Right atrium auricular region (tissue), 2 donors: ENCODE data around the gene ABO. TPM values are rescaled to one million over a fixed set of nuclear protein-coding genes. Genes with fewer than 3 reads are reported as not detected.
"Not testable (repeated sequence)": the region's sequence is repeated elsewhere in the genome, so short reads cannot be mapped to it uniquely, and the experiment has no call there.

Experiments used
- DNase-seq: peaks from one replicate; pipeline ENCODE4 v3.0.0-alpha.2; 2019; ENCODE audit warnings: low spot score
- H3K27ac ChIP-seq, 2 donors: fragments of 200-600 bp; sonication (generic); 1 replicate in 1 of 2; 2 replicates in 1 of 2; pipeline ENCODE4 v1.5.1; 2016 to 2019
- H3K27me3 ChIP-seq, 2 donors: fragments of 200-600 bp; sonication (generic); one replicate each; pipeline versions ENCODE4 v1.5.1 to v1.6.0; 2017 to 2019
- H3K36me3 ChIP-seq: fragments of 200-600 bp; sonication (generic); one replicate; pipeline ENCODE4 v1.5.1; 2016
- H3K4me1 ChIP-seq, 2 donors: fragments of 200-600 bp; sonication (generic); one replicate each; pipeline versions ENCODE4 v1.5.1 to v1.6.0; 2017 to 2019
- H3K4me3 ChIP-seq, 2 donors: fragments of 200-600 bp; sonication (generic); 1 replicate in 1 of 2; 2 replicates in 1 of 2; pipeline ENCODE4 v1.5.1; 2017 to 2019; ENCODE audit warnings: mild to moderate bottlenecking in 1 of 2, moderate library complexity in 1 of 2
- H3K9me3 ChIP-seq, 2 donors: fragments of 200-600 bp; sonication (generic); one replicate each; pipeline ENCODE4 v1.5.1; 2019
- total RNA-seq, 2 donors: library from RNA; depleted of rRNA; stranded (reverse); fragments of >200 nt; gene quantifications; one replicate each; pipeline ENCODE4 v1.1.0, GENCODE V29; 2016
- TF ChIP-seq, protein P1 (sequence below), 2 donors: fragments of 200-600 bp; sonication (generic); IDR thresholded peaks; one replicate each; pipeline ENCODE4 v1.5.1; 2019; ENCODE audit warnings: antibody characterized with exemption in 2 of 2

The ABO gene
- total RNA-seq, 2 donors from 2014 or later: 1.1 to 2.5 TPM

DNA sequence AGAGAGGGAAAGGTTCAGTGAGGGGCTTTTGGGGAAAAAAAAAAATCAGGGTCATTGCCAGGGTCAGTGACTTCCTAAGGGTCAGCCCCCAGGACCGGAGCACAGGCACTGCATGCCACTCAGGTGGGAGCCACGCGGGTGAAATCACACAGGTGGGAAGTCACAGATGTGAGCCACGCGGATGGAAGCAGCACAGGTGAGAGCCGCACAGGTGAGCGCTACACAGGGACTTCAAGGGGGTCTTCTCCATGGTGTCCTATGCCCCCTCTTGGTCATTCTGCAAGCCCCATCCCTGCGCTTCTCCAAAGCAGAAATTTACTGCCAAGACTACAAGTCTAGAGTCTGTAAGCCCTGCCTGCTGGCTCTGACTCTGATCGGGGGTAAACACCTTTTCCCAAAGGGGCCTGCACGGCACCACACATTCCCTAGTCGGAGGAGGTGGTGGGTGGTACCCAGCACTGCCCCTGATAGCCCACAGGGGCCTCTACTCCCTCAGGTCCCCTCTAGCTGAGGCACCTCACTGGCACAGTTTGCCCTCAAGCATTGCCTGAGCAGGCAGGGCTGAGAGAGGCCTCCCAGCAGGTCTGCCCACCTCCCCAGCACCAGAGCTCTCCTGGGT lies 47.6 kb downstream of the ABO start:
- Histone ChIP-seq H3K4me1 (no peaks in the 10 kb centered on the region), H3K36me3 (no peaks in the 10 kb centered on the region), H3K4me3 (no peak overlapping the region), H3K27me3 (no peaks in the 10 kb centered on the region), H3K9me3 (no peaks in the 10 kb centered on the region), H3K27ac (no peak overlapping the region)
- TF ChIP-seq, protein P1, sequence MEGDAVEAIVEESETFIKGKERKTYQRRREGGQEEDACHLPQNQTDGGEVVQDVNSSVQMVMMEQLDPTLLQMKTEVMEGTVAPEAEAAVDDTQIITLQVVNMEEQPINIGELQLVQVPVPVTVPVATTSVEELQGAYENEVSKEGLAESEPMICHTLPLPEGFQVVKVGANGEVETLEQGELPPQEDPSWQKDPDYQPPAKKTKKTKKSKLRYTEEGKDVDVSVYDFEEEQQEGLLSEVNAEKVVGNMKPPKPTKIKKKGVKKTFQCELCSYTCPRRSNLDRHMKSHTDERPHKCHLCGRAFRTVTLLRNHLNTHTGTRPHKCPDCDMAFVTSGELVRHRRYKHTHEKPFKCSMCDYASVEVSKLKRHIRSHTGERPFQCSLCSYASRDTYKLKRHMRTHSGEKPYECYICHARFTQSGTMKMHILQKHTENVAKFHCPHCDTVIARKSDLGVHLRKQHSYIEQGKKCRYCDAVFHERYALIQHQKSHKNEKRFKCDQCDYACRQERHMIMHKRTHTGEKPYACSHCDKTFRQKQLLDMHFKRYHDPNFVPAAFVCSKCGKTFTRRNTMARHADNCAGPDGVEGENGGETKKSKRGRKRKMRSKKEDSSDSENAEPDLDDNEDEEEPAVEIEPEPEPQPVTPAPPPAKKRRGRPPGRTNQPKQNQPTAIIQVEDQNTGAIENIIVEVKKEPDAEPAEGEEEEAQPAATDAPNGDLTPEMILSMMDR (IDR thresholded peaks at IDR 0.05): no peak
- DNase-seq: no peak

DNA sequence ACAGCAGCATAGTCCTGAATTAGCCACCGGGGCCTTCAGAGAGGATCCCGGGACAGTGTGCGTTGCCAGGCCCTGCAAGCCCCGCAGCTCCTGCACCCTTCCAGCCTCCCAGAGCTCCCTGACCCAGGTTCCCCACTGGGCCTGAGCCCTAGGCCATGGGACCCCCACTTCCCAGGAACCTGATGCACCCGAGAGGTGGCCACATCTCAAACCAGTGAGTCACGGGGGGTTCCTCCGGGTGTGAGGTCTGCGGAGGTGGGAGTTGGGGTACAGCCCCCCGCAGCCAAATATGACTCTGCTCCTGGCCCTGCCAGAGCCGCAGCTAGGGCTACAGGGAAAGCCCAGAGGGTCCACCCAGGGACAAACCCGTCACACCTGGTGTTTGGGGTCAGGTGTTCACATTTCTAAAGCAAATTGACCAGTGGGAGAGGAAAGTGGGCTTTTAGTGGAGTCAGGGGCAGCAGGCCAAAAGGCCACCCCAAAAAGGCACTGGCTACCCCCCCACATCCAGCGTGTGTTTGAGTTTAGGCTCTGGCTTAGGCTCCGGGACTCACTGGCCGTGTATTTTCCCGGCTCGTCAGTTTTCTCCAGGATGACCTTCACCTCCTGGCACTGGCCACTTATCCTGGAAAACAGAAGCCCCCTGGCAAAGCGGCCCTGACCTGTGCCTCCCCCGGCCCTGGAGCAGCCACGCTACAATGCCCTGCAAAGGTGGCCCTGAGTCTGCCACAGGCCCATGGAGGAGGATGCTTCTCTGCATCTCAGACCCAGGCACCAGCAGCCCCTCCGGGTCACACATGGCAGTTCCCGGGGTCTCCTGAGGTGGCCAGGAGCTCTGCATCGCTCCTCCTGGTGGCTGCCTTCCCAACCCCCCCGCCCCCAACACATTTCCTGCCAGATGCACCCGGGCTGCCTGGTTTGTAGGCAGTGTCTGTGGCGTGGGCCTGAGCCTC lies 48.5 kb downstream of the ABO start:
- H3K27ac ChIP-seq: no peak overlapping the region
- DNase-seq: no peak
- H3K9me3 ChIP-seq: no peaks in the 10 kb centered on the region
- H3K4me3 ChIP-seq: no peak overlapping the region
- no peaks in the 10 kb centered on the region for H3K36me3 ChIP-seq
- H3K27me3 ChIP-seq: no peaks in the 10 kb centered on the region
- H3K4me1 ChIP-seq: no peaks in the 10 kb centered on the region
- TF ChIP-seq, protein P1 (IDR thresholded peaks at IDR 0.05): no peak

DNA sequence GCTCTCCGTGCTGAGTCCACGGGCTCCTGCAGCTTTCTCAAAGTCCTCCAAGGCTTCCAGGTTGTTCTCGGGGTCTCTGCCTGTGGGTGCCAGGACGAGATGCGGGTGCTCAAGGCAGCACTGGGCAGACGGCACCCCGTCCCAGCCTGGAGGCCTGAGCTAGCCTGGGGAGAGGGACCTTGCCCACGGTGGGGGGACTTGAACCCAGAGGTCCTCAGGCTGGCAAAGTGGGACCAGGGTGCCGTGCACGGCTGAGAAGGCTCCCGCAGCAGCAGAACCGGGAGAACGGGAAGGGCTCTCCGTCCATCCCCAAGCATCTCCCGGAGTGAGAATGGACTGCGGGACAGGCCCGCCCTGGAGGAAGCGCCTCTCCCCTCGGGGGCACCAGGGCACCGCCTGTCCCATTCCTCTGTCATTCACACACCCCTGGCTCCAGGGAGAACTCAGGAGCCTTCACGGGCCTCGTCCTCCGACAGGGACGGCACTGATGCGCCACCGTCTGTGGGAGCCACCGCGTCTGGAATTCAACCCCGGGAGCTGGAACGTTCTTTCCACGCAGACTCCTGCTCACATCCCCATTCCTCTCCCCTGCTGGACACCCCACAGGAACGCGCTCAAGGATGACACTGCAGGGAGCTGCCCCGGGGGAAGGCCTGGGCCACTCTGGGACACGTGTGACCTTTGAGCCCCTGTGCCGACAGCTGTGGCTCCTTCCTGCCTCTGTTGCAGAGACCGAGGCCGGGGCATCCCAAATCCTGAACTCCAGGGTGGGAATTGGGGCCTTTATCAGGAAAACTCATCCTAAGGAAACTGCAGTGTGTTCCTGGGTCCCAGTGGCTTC lies 49.6 kb downstream of the ABO start:
- Histone ChIP-seq H3K27me3 (no peaks in the 10 kb centered on the region), H3K9me3 (no peaks in the 10 kb centered on the region), H3K27ac (no peak overlapping the region), H3K4me1 (no peaks in the 10 kb centered on the region), H3K4me3 (no peak overlapping the region), H3K36me3 (no peaks in the 10 kb centered on the region)
- TF ChIP-seq, protein P1 (IDR thresholded peaks at IDR 0.05): no peak
- DNase-seq: no peak

DNA sequence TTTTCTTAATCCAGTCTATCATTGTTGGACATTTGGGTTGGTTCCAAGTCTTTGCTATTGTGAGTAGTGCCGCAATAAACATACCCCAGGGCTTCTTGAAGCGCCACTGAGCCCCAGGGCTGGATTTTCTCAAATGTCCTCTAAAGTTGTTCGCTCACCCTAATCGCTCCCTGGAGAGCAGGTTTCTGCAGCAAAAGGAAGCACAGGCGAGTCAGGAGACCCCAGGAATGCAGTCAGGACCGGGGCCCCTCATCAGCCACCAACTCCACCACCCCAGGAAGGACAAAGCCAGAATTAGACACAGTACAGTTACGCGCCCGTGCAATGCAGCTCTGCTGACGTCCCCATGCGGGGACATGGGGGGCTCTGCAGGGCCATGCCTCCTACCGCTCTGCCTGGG lies 50.2 kb downstream of the ABO start:
- H3K4me1 ChIP-seq: no peaks in the 10 kb centered on the region
- no peak overlapping the region for H3K4me3 ChIP-seq
- no peak for DNase-seq
- no peaks in the 10 kb centered on the region for H3K36me3 ChIP-seq
- H3K9me3 ChIP-seq: no peaks in the 10 kb centered on the region
- TF ChIP-seq, protein P1 (IDR thresholded peaks at IDR 0.05): no peak
- H3K27me3 ChIP-seq: no peaks in the 10 kb centered on the region
- H3K27ac ChIP-seq: no peak overlapping the region

DNA sequence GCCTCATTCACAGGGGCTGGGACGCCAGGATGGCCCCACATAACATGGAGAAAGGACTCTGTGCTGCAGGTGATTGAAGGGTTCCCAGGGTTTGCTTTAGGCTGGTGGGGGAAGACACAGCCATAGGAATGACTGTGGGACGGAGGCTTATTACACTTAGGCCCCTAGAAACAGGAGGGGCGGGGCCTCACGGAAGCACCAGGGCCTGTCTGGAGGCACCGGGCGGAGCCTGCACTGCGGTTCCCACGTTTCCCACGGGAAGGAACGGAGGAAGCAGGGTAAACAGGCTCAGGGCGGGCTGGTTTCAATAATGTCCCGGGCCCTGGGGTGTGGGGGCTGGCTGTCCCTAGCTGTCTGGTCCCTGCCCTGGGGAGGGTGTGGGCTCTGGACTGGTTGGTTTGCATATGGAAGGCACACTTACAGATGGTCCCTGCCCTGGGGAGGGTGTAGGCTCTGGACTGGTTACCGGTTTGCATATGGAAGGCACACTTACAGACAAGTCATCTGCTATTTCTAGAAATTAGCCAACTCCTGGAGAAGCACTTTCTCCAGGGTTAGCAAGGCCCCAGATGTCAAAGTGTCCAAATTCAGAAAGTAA lies 51.7 kb downstream of the ABO start:
- not testable (repeated sequence) for H3K36me3 ChIP-seq, DNase-seq, H3K4me3 ChIP-seq, H3K27me3 ChIP-seq, H3K9me3 ChIP-seq, H3K4me1 ChIP-seq
- H3K27ac ChIP-seq: peak overlapping the region in 1 of 2 donors; percentile 46

DNA sequence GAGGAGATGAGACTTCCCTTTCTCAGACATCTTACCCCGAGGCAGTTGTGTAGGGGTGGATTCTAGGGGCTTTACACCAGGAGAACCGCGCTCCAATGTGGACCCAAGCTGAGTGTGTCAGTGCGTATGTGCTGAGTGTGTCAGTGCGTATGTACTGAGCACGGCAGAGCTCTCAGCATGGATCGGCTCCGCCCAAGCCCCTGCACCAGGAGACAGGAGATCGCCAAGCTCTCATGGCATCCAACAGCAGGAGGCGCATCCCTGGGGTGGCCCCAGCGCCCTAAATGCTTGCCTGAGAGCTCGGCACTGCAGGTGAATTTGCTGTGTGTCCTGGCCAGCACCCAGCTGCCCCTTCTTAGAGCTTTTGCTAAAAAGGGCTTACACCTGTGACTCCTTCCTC lies 53.0 kb downstream of the ABO start:
- H3K4me1 ChIP-seq, H3K4me3 ChIP-seq, H3K9me3 ChIP-seq, DNase-seq, H3K27me3 ChIP-seq, H3K36me3 ChIP-seq, H3K27ac ChIP-seq: not testable (repeated sequence)
